HG03064 (cell line): ENCODE measurements around the gene EPN1.

Experiments
- ATAC-seq: cut with Tn5 transposase; IDR thresholded peaks from one replicate; pipeline ENCODE4 v1.9.1; 2021; ENCODE audit warnings: low read depth; ENCODE audit not compliant: unreplicated experiment

The EPN1 gene

GRCh38 chr19:55660404-55660803 is 14.6 kb upstream of the EPN1 start:
- no peak for ATAC-seq

DNA sequence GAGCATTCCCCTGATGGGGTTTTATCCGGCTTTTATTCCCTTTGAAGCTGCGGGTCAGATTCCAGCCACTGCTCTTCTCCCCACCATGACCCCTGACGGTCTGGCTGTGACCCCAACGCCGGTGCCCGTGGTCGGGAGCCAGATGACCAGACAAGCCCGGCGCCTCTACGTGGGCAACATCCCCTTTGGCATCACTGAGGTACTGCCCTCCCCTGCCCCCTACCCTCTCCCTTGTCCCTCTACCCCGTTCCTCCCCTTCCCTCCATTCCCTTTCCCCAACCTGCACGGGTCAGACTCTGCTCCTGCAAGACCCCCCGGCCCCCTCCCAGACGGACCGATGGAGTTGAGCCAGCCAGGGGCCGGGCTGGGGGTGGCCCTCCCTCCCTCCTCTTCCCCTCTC is 14.0 kb upstream of the EPN1 start:
- ATAC-seq = no peak

DNA sequence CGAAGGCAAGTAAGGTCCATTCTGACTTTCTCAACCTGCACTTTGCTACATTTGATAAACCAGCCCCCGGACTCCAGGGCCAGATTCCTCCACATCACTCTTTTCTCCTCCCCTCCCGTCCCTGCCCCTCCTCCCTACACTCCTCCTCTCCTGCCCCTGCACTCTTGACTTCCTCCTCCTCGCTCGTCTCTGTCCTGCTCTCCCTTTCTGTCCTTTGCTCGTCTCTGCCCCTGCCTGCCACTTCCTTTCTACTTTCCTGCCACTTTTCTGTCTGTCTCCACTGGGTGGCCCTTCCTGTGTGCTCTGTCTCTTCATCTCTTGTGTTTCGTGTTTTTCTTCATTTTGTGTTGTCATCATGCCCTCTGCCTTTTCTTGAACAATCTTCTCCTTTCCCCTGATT is 13.2 kb upstream of the EPN1 start:
- ATAC-seq = no peak

DNA sequence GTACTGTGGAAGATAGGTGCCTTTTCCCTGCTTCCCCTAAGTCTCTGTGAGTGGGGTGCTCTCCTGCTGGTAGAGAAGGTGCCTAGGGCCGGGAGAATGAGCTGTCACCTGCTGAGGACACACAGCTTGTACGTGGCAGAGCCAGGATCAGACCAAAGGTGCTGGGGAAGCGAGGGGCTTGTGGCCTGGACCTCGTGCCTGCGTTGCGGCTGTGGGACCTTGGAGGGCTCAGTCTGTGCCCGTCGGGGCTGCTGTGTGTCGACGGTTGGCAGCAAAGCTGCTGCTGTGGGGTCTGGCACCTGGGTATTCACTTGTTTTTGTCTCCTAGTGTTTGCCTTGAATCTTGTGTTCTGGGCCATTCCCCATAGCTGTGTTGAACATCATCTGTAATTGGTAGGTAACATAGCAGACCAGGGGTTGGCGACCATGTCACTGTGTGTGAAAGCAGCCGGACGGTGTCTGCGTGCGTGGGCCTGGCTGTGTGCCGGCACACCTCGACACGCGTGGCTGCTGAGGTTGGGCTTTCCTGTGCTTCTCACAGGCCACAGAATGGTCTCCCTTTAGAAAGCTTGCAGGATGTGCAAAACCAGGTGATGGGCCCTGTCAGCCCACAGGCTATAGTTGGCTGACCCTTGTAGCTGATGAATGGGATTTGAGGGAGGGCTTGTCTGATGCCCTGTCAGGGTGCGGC is 11.0 kb upstream of the EPN1 start:
- ATAC-seq = no peak

GRCh38 chr19:55666343-55667005 is 8.6 kb upstream of the EPN1 start:
- no peak for ATAC-seq

DNA sequence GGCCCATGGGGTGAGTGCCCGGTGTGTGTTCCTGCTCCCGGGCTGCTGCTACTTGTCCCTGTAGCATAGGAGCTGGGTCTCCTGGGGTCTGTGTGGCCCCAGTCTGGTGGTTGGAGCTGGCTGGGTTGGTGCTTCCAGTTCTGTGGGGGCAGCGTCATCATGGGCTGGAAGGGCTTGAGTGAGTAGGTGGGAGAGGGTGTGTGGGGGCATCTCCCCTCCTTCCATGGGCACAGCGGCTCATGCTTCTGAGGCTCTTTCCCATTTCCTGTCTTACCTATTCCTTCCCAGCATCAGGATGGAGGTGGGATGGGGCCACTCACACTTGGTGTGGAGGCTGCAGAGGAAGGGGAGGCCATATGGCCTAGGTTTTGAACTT is 8.0 kb upstream of the EPN1 start:
- ATAC-seq = no peak

DNA sequence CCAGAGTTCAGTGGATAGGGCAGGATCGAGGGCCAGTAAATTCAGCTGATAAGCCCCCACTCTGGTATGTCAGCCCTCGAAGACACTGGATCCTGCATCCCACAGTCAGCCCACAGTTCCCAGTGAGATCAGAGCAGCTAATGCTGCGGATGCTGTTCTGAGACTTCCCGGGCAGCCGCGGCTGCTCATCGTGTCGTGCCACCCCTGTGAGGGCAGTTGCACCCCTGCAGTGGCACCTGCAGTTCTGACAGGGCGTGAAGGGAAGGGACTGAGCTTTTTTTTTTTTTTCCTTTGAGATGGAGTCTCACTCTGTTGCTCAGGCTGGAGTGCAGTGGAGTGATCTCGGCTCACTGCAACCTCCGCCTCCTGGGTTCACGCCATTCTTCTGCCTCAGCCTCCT is 7.5 kb upstream of the EPN1 start:
- no peak for ATAC-seq

- ATAC-seq = no peak
These were observed 7.1 kb upstream of the EPN1 start for GRCh38 chr19:55667958-55668357.

- no peak for ATAC-seq
These were observed 6.2 kb upstream of the EPN1 start for GRCh38 chr19:55668603-55669348.

- ATAC-seq = no peak
These were observed 5.4 kb upstream of the EPN1 start for GRCh38 chr19:55669418-55670279.

- ATAC-seq = no peak
These were observed 4.6 kb upstream of the EPN1 start for GRCh38 chr19:55670280-55671053.

DNA sequence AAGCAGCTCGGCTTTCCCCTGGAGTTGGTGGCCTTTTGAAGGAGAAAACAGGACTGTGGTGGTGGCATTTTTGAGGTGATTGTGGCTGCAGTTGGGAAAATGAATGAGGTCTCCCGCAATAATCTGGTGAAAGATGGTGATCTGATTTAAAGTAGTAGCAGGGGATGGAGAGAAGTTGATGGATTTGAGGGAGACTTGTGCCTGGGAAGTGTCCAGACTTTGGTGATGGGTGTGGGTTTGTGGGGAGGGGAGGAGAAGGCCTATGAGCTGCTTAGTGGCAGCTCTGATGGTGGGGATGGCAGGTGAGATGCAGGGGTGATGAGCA is 4.0 kb upstream of the EPN1 start:
- ATAC-seq = no peak

GRCh38 chr19:55672418-55672817 is 2.6 kb upstream of the EPN1 start:
- no peak for ATAC-seq

DNA sequence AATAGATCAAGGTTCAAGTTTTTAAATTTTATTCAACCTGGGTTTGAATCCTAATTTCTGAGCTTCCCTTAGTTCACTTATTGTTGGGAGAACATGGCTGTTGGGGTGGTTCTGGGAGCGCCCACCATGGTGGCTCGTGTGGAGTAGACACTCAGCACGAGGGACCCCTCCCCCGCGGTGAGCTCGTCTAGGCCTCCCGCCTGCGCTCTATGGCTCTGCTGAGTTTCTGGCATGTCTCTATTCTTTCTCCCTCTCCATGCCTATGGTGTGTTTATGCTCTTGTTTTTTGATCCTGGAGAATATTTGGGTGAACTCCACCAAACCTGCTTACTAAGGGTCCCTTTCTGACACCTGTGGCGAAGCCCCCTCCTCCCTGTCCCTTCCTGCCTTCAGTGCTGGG is 1.6 kb upstream of the EPN1 start:
- ATAC-seq = no peak

DNA sequence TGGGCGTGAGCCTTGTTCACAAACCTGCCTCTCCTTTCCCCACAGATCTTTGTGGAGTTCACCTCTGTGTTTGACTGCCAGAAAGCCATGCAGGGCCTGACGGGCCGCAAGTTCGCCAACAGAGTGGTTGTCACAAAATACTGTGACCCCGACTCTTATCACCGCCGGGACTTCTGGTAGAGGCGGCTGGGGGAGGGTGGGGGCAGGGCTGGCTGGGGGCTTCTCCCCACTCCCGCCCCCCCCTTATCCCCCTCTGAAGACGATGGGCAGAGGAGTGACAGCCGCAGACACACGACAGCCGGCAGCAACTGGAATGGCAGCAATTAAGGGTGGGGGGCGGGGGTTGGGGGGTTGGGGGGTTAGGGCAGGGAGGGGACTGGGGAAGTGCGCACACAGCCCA is 1.1 kb upstream of the EPN1 start:
- no peak for ATAC-seq

- ATAC-seq = peak; percentile 3
These were observed 576 bp upstream of the EPN1 start for GRCh38 chr19:55674459-55674840.

GRCh38 chr19:55675661-55676354 is 782 bp downstream of the EPN1 start:
- ATAC-seq = no peak

DNA sequence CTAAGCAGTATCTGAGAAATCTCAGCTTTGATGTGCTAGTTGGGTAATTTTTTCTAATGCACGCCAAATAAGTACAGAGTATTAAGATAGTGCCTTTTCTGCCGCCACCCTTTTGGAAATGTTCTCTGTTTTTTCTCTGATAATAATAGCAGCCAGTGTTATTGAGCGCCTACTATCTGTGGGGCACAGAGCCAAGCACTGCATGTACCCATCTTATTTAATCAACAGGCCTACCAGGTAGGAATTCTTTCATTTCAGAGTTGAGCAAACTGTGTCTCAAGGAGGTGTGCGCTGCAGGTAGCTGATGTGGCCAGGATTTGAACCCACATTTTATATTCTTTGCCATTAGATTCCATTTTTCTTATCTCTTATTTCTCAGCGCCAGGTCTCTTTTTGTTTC is 1.4 kb downstream of the EPN1 start:
- no peak for ATAC-seq

DNA sequence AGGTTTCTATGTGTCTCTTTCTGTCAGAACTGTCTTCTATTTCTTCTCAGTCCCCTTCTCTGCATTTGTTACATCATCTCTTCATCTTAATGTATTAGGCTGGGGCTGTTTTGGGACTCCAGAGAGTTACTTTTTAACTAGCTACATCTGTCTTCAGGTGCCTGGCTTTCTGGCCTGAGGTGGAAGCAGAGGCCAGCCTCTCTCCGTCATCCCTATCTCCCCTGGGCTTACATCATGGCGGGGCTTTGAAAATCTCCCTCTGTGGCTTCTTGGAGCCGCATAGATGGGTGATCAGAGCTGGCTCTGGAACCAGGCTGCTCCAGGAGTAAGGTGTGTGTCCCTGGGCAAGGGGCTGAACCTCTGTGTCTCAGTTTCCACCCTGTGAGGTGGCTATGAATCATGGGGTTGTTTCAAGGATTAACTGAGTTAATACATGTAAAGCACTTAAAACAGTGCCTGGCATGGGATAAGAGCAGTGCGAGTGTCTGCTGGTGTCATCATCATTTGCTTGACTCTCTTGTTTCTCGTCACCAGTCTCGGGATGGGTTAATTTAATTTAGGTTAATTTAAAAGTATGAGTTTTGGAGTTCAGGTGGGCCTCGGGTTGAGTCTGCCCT is 2.0 kb downstream of the EPN1 start:
- no peak for ATAC-seq
